NCI-H524 (cell line): ENCODE results near the gene PRPF40A.
A peak's percentile ranks its signal among the peaks of the same experiment; 100 is the strongest.
"Not testable (repeated sequence)": the region's sequence is repeated elsewhere in the genome, so short reads cannot be mapped to it uniquely, and the experiment has no call there.

Source experiments
- DNase-seq, 2 experiments: peaks; one replicate each; lab custom pipeline; 2025; lab: John Stamatoyannopoulos, UW

PRPF40A gene

DNA sequence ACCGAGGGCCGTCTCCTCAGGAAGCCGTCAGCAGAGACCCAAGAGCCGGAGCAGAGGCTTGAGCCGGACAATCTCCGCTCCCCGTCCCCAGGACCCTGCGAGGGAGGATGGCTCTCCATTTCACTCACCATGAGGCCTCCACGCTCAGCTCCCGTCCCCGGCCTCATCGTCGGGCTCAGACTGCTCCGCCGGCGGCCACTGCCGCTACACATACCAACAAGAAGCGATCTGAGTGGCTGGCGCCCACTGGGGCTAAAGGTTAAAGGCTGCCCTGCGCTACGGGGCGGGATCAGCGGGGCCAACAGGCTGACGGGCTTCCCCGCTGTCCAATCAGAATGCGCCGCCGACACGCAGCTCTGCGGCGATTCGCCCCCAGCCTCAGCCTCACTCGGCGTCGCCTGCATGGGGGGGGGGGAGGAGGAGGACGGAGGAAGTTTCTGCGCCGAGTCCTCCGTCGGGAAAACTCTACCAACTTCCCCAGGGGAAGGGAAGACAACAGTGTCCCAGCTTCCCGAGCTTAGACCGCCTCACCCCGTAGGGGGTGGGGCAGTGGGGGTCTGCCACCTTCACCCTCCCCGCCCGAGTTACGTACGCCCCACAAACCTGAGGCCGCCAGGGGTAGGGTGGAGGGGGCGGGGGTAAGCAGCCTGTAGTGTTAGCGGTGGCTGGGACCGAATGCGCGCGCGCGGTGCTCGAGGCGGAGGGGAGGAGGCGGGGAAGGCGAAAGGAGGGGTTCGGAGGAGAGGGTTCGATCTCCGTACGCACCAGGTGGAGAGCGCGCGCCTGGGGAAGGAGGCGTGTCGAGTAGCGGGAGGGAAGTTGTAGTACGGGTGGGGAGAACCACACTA is at the start of gene PRPF40A:
PRPF40A (minus strand) TSS at position 234 of the 848 bp plus-strand sequence; CDS start at position 212, 22 bp downstream.
- peak; percentile 94 to 97 for DNase-seq

- no peak for DNase-seq
These were observed 49.7 kb upstream of the PRPF40A start for GRCh38 chr2:152766928-152767327.

- no peak for DNase-seq
These were observed 46.4 kb upstream of the PRPF40A start for GRCh38 chr2:152763651-152764050.

GRCh38 chr2:152763208-152763607 is 45.9 kb upstream of the PRPF40A start:
- DNase-seq: not testable (repeated sequence)

DNA sequence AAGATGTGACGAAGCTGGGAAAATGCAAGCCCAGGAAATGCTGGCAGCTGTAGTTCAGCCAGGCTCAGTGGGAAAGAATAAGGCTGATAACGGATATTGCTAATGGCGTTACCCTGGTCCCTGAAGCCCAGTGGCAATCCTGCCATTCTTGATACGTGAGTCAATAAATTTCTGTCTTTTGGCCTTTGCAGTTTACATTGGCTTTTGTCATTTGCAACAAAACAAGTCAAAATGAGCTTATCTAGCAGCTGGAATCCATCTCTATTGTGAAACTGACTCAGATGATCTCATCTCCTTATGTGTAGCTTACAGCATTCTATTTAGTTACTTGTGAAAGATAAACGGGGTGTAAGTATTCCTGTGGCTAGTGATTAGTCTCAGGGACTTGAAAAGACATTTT is 44.9 kb upstream of the PRPF40A start:
- no peak for DNase-seq

DNA sequence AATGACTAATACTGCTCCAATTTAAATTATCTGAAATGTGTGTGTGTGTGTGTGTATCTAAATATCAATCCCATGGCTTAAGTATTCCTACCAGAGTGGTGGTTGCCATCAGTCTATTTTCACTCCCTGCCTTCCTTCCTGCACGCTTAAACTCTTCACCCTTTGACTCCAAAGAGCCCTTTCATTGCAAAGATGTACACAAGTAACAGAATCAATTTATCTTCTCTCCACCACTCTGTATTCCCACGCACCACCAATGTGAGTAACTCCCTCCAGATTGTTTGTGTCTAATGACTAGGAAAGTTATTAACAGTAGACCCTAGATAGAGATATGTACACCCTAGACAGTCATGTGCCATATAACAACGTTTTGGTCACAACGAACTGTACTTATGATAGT is 44.0 kb upstream of the PRPF40A start:
- no peak for DNase-seq

DNA sequence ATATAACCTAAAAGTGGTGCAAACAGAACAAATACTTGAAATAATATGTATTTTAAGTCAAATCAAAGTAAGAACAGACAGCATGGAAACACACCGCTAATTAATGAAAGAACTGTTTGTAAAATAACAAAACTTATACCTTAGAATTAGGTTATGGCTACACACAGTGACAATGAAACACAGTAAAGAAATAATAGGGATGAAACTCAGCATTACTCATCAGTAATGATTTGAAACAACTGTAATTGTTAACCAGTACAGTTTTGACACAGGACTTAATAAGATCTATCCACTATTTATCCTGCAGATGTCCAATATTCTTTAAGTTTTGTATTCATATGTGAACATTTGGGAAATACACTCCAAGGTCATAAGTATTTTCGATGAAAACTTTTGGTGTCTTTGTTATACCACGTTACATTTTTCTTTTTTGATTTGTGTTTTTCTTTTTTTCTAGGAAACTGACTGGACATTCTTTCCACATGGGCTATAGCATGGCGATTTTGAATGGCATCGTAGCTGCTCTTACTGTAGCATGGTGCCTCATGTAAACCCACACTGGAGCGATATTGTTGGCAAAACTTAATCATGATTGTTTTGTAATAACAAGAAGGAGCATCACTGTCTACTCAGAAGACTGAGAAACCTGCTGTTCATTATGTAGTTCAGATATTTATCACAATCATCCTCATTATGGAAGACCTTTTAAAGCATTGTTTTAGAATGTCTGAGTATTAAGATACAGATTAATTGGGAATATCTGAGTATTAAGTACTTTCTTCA is 42.2 kb upstream of the PRPF40A start:
- DNase-seq: no peak

- DNase-seq: no peak
These were observed 37.8 kb upstream of the PRPF40A start for GRCh38 chr2:152755029-152755428.

GRCh38 chr2:152747751-152748150 is 30.5 kb upstream of the PRPF40A start:
- DNase-seq: not testable (repeated sequence)

DNA sequence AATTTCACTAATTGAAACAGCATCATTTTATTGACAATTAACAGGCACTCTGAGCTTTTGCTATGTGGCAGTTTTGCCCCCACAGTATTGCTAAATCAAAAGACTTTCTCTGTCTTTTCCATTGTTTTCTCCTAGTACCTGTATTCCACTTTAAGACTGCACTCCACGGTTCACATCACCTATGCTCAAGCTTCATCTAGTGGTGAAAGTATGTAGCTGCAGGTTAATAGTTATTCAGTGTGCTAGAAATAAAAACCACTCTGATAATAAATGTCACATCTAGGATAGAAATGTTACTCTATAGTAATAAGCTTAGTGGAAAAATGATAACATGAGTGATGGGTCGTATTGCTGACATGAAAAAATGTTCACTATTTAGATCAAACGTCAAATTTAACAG is 25.7 kb upstream of the PRPF40A start:
- peak in 1 of 2 experiments; percentile 26 for DNase-seq

DNA sequence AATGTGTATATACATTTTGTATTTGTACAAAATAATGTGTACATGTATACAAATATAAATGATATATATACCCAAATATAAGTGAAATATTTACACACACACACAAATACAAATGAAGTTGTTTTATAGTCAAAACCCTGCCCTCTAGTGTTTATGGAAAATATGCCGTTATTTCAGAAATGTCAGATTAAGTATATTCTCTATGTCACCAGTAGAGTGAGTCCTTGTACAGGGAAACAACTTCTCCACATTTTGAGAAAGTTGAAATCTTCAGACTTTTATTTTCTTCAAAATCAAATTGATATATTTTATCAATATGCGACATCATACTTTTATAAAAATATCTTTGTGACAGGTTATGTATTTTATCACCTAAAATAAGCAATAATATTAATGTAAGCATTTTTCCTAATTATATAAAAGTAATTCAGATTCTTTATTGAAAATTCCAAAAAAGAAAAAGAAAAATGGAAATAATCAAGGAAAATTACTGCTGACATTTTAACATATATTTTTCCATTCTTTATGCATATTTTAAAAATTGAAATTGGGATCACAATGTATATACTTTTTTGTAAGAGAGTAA is 23.6 kb upstream of the PRPF40A start:
- peak in 1 of 2 experiments; percentile 68 for DNase-seq

DNA sequence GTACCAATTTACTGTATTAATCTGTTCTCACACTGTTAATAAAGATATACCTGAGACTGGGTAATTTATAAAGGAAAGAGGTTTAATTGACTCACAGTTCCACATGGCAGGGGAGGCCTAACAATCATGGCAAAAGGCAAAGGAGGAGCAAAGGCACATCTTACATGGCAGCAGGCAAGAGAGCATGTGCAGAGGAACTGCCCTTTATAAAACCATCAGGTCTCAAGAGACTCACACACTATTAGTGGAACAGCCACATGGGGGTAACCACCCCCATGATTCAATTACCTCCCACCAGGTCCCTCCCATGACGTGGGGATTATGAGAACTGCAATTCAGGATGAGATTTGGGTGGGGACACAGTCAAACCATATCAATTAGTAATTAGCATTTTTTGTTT is 22.4 kb upstream of the PRPF40A start:
- not testable (repeated sequence) for DNase-seq

DNA sequence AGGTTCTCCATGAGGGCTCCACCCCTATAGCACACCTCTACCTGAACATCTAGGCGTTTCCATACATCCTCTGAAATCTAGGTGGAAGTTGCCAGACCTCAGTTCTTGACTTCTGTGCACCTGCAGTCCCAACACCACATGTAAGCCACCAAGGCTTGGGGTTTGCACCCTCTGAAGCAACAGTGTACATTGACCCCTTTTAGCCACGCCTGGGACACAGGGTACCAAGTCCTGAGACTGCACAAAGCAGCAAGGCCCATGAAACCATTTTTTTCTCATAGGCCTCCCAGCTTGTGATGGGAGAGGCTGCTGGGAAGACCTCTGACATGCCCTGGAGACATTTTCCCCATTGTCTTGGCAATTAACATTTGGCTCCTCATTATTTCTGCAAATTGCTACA is 21.2 kb upstream of the PRPF40A start:
- no peak for DNase-seq

- DNase-seq: not testable (repeated sequence)
These were observed 20.2 kb upstream of the PRPF40A start for GRCh38 chr2:152737509-152737908.

DNA sequence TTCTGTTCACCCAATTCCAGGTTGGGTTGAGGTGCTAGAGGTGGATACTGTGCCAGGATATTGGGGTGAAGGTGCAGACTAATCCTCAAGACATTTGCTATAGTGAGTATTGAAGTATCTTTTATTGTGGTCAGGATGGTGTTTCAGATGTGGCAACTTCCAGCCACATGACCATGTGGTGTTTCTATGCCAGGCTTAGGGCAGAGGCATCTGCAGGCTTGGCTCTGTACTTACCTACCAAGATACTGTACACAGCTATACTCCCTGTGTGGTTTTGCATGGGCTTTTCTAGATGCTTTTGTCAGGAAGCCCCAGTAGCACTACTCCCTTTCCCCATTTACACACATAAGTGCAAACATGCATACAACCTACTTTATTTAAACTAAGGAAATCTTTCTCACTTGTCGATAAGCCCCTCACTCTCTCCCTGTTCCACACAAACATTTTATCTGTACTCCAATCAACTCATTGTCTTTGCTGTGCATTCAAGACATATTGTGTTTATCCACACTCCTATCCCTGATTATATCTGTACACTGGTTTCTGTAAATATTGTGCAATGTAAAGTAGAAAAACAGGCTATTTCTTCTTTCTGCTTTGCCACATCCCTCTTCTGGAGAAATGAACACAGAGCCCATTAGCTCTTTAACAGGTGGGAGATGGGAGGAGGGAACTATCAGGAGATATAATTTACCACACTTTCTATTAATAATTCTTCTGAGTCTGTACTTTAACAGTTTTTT is 13.5 kb upstream of the PRPF40A start:
- DNase-seq: no peak

DNA sequence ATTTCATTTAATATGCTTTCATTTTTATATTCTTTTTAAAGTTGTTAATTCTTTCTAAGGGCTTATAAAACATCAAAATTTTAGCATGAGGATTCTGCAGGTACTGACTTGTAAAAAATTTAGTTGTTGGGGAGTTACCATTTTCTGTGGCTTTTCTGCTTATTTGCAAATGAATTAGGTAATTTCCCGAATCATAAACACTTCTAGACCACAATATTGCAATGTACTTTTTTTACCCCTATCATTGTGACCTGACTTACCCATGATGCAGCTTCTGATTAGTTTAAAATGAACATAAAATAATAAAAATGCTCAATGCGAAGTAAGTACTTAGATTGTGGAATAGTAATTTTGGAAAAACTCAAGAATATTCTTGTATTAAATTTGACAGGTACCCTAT is 12.6 kb upstream of the PRPF40A start:
- DNase-seq: no peak

GRCh38 chr2:152723918-152724317 is 6.7 kb upstream of the PRPF40A start:
- no peak for DNase-seq

- DNase-seq: not testable (repeated sequence)
These were observed 5.4 kb upstream of the PRPF40A start for GRCh38 chr2:152722639-152723038.

- no peak for DNase-seq
These were observed 3.5 kb upstream of the PRPF40A start for GRCh38 chr2:152720794-152721193.

GRCh38 chr2:152718909-152719645 is 1.8 kb upstream of the PRPF40A start:
- DNase-seq: peak; percentile 29 to 80
